OCI-LY7 (cell line): ENCODE results near the gene RBM20. TPM values are rescaled to one million over a fixed set of nuclear protein-coding genes. Genes with fewer than 3 reads are reported as not detected.
A peak's percentile ranks its signal among the peaks of the same experiment; 100 is the strongest.

Experiments
- BruUV-seq: library from RNA; stranded (reverse); fragments of 400-500 nt; replicated peaks from 2 replicates; lab custom pipeline; 2021; lab: Mats Ljungman, UMichigan
- CTCF ChIA-PET: fragments of 300-600 bp; sonication (Branson Sonifier 250); formaldehyde crosslinking; loops from one replicate; lab custom pipeline; 2022; ENCODE audit warnings: antibody characterized with exemption; ENCODE audit not compliant: unreplicated experiment; lab: Charles Lee
- POLR2A ChIA-PET: fragments of 300-600 bp; sonication (Branson Sonifier 250); formaldehyde crosslinking; loops from one replicate; lab custom pipeline; 2022; ENCODE audit warnings: antibody characterized with exemption; lab: Charles Lee
- DNase-seq: peaks from one replicate; pipeline ENCODE4 v3.0.0-alpha.2; 2015; ENCODE audit warnings: low spot score
- H2AFZ ChIP-seq: fragments of 200-600 bp; sonication (generic), shearing (Covaris generic); 2 replicates; pipeline ENCODE4 v1.6.1; 2014; ENCODE audit warnings: mild to moderate bottlenecking, antibody characterized with exemption, low read length, moderate library complexity
- H3K27ac ChIP-seq: fragments of 200-600 bp; sonication (generic); 2 replicates; pipeline ENCODE4 v1.5.1; 2014; ENCODE audit warnings: mixed run types, low read depth, mild to moderate bottlenecking, moderate library complexity, low read length, inconsistent platforms; ENCODE audit not compliant: poor library complexity, severe bottlenecking
- H3K36me3 ChIP-seq: fragments of 200-600 bp; sonication (generic); 2 replicates; pipeline ENCODE4 v1.6.1; 2014; ENCODE audit warnings: mild to moderate bottlenecking, antibody characterized with exemption, low read length, moderate library complexity, mixed read lengths; ENCODE audit not compliant: insufficient read depth
- H3K4me1 ChIP-seq: fragments of 200-600 bp; sonication (generic); 2 replicates; pipeline ENCODE4 v1.5.1; 2014; ENCODE audit warnings: mild to moderate bottlenecking, low read length; ENCODE audit not compliant: insufficient read depth, poor library complexity, severe bottlenecking
- H3K4me2 ChIP-seq: fragments of 200-600 bp; sonication (generic); 2 replicates; pipeline ENCODE4 v1.6.1; 2014; ENCODE audit warnings: mild to moderate bottlenecking, low read length
- H3K4me3 ChIP-seq: fragments of 200-600 bp; sonication (generic); 2 replicates; pipeline ENCODE4 v1.5.1; 2014; ENCODE audit warnings: mild to moderate bottlenecking, low read depth, low read length; ENCODE audit not compliant: poor library complexity, severe bottlenecking
- H3K79me2 ChIP-seq: fragments of 200-600 bp; sonication (generic); 2 replicates; pipeline ENCODE4 v1.6.1; 2016; ENCODE audit warnings: low read depth, mild to moderate bottlenecking, low read length, moderate library complexity, mixed read lengths; ENCODE audit not compliant: insufficient read depth
- H3K9me2 ChIP-seq: fragments of 200-600 bp; sonication (generic); 2 replicates; pipeline ENCODE4 v1.6.1; 2016; ENCODE audit warnings: mild to moderate bottlenecking, low read length, mixed read lengths; ENCODE audit not compliant: insufficient read depth
- H3K9me3 ChIP-seq: fragments of 200-600 bp; sonication (generic); 2 replicates; pipeline ENCODE4 v1.6.1; 2014; ENCODE audit warnings: mild to moderate bottlenecking, mixed run types, low read length, mixed read lengths
- H4K20me1 ChIP-seq: fragments of 200-600 bp; sonication (generic); 2 replicates; pipeline ENCODE4 v1.6.1; 2014; ENCODE audit warnings: mild to moderate bottlenecking, antibody characterized with exemption, low read length, moderate library complexity, mixed read lengths; ENCODE audit not compliant: insufficient read depth
- CTCF ChIP-seq: fragments of 200-600 bp; sonication (generic); conservative IDR thresholded peaks from 2 replicates; pipeline ENCODE4 v1.5.1; 2014; ENCODE audit warnings: mild to moderate bottlenecking, antibody characterized with exemption, low read length, moderate library complexity, mixed read lengths
- EZH2phosphoT487 ChIP-seq: fragments of 200-600 bp; sonication (generic); IDR thresholded peaks from 2 replicates; pipeline ENCODE4 v1.6.1; 2018; ENCODE audit warnings: low read depth, borderline replicate concordance, mild to moderate bottlenecking, mixed run types, antibody characterized with exemption, low read length, moderate library complexity, mixed read lengths
- intact Hi-C: fragments of 100-400 bp; cut with micrococcal nuclease; formaldehyde crosslinking; loops from one replicate; pipeline ENCODE4 v1.10.0; 2022; ENCODE audit not compliant: unreplicated experiment
- total RNA-seq, 2 experiments: library from RNA; depleted of rRNA in 1 of 2; stranded (reverse); fragments of >200 nt in 1 of 2; shearing (Covaris generic) in 1 of 2; gene quantifications; 2 replicates each; pipeline ENCODE4 v1.2.3, GENCODE V29; 2014 to 2022

RBM20 gene
- total RNA-seq, 2 experiments from 2014 or later: 0.35 to 1.0 TPM

DNA sequence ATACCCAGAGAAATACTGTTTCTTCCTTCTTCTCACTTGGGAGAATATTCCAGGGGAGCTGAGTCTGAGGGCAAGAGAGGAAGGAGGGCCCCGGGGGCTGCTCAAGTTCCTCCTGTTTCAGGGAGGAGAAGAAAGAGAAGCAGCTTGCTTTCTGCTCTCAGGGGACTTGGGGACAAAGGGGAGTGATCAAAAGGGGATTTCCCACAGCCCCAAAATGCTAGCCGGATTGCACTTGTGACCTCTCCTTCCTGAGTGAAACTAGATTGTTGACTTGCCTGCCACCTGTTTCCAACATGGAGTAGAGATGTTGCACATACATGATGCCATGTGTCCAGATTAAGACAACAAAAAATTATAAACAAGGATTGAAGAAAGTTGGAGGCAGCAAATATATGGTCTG, 198.9 kb downstream of the RBM20 start:
- Histone ChIP-seq H3K9me3 (no peaks in the 10 kb centered on the region), H3K79me2 (no peaks in the 10 kb centered on the region; the same call in 1 of the 2 replicates), H2AFZ (no peak overlapping the region; the same call in 1 of the 2 replicates), H3K4me1 (peaks cover 96% of the 10 kb centered on the region), H3K4me2 (peak overlapping the region; percentile 87), H3K27ac (peak overlapping the region; percentile 97), H3K36me3 (no peaks in the 10 kb centered on the region), H3K4me3 (peak overlapping the region; percentile 63), H3K9me2 (no peaks in the 10 kb centered on the region), H4K20me1 (no peaks in the 10 kb centered on the region)
- ChIA-PET CTCF (interaction anchor here (0.9 to 5.6 kb wide), 5 partner anchors 14 to 76 kb away, joined by 3 to 39 read pairs (median 3); partner anchors contain the start of gene SHOC2), POLR2A (interaction anchor here (0.6 to 6.8 kb wide), 14 partner anchors 10 to 1932 kb away, joined by 3 to 121 read pairs (median 5); partner anchors contain the start of gene PDCD4)
- intact Hi-C loops: loop anchor here (1.0 to 2.0 kb wide), 4 partner anchors 14 to 76 kb away; partner anchors contain the start of genes BBIP1 and SHOC2
- no peak for TF ChIP-seq EZH2phosphoT487
- no peak for TF ChIP-seq CTCF
- no TSS peak for BruUV-seq
- DNase-seq: peak; percentile 98

- intact Hi-C loops: loop anchor here (1.0 to 2.0 kb wide), 4 partner anchors 13 to 75 kb away; partner anchors contain the start of genes BBIP1 and SHOC2
- H3K9me2 ChIP-seq: no peaks in the 10 kb centered on the region
- H2AFZ ChIP-seq: peak overlapping the region; percentile 27; the same call in 1 of the 2 replicates
- H3K4me3 ChIP-seq: peak overlapping the region; percentile 58
- peak overlapping the region; percentile 87 for H3K4me2 ChIP-seq
- POLR2A ChIA-PET: interaction anchor here (0.7 to 6.8 kb wide), 16 partner anchors 7 to 1933 kb away, joined by 3 to 121 read pairs (median 4); partner anchors contain the start of gene PDCD4
- CTCF ChIA-PET: interaction anchor here (0.9 to 5.6 kb wide), 5 partner anchors 15 to 75 kb away, joined by 3 to 39 read pairs (median 3); partner anchors contain the start of gene SHOC2
- no peaks in the 10 kb centered on the region for H3K36me3 ChIP-seq
- H4K20me1 ChIP-seq: no peaks in the 10 kb centered on the region
- no peaks in the 10 kb centered on the region for H3K9me3 ChIP-seq
- peak; percentile 47 for DNase-seq
- peak overlapping the region; percentile 97 for H3K27ac ChIP-seq
- TF ChIP-seq EZH2phosphoT487 (no peak), CTCF (no peak)
- peaks cover 94% of the 10 kb centered on the region for H3K4me1 ChIP-seq
- BruUV-seq: no TSS peak
- no peaks in the 10 kb centered on the region; the same call in 1 of the 2 replicates for H3K79me2 ChIP-seq
These were observed 199.9 kb downstream of the RBM20 start for GRCh38 chr10:110843796-110844616.
